HG03521 (cell line): ENCODE measurements around the gene FAM53B.

Experiments
- ATAC-seq: cut with Tn5 transposase; IDR thresholded peaks from one replicate; pipeline ENCODE4 v1.9.1; 2021; ENCODE audit warnings: mild to moderate bottlenecking, moderate library complexity; ENCODE audit not compliant: unreplicated experiment

The FAM53B gene

GRCh38 chr10:124728830-124729661 is 15.1 kb downstream of the FAM53B start:
- ATAC-seq = no peak

GRCh38 chr10:124728071-124728829 is 15.9 kb downstream of the FAM53B start:
- no peak for ATAC-seq

DNA sequence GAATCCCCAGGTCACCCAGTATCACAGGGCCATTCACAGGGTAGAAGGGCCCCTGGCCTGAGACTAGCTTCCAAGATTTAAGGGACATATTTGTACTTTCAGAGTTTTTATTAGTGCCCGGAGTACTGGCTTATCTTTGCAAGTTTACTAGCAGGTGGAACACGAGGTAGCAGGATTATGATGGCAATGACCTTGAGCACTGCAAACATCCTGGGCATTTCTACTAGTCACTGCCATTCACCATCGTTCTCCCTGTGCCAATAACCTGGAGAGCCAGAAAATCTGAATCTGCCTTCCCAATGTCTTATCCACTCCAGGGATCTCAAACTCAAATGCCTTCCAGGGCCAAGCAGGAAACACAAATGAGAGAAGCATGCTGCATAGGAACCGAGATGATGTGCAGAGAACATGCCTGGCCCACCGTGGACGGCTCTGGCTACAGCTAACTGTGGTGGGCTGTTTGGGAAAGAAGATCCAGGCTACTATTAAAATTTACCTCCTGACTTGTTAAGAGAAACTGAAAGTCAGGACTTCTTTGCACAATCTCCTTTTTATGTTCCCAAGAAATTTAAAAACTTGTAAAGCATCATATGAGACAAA is 16.7 kb downstream of the FAM53B start:
- no peak for ATAC-seq

DNA sequence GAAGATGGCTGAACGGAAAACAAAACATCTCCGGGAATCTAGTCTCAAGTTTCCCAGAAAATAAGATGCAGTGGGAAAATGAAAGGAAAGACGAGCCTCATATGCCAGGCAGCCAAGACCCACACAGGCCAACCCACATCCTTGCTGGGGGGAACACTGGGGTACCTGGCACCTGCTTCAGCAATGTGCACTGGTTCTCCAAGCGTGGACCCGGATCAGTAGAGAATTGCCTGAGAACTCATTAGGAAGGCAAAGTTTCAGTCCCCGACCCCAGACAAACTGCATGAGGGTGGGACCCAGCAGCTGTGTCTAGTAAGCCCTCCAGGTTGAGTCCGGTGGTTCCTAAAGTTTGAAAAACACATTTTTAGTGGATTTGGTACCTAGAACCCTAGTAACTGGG is 18.4 kb downstream of the FAM53B start:
- no peak for ATAC-seq

- ATAC-seq = no peak
These were observed 19.0 kb downstream of the FAM53B start for GRCh38 chr10:124725171-124725631.

GRCh38 chr10:124724279-124725027 is 19.7 kb downstream of the FAM53B start:
- ATAC-seq = no peak

DNA sequence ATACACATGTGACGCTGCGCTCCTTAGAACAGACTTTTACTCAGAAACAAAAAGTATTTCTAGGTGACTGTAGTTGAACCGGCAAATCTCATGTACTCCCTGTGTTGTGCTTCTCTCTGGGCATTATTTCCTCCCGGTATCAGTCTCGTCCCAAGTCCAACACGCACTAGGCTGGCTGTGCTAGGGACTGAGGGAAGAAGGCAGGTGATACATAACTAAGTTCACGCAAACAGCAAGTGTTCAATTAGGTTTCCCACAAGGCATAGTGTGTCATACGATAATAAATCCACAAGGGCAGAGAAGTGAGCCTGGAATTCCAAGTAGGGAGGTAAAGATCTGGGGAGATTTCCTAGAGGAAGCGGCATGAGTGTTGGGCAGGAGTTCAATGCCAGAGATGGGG is 20.4 kb downstream of the FAM53B start:
- ATAC-seq = no peak

DNA sequence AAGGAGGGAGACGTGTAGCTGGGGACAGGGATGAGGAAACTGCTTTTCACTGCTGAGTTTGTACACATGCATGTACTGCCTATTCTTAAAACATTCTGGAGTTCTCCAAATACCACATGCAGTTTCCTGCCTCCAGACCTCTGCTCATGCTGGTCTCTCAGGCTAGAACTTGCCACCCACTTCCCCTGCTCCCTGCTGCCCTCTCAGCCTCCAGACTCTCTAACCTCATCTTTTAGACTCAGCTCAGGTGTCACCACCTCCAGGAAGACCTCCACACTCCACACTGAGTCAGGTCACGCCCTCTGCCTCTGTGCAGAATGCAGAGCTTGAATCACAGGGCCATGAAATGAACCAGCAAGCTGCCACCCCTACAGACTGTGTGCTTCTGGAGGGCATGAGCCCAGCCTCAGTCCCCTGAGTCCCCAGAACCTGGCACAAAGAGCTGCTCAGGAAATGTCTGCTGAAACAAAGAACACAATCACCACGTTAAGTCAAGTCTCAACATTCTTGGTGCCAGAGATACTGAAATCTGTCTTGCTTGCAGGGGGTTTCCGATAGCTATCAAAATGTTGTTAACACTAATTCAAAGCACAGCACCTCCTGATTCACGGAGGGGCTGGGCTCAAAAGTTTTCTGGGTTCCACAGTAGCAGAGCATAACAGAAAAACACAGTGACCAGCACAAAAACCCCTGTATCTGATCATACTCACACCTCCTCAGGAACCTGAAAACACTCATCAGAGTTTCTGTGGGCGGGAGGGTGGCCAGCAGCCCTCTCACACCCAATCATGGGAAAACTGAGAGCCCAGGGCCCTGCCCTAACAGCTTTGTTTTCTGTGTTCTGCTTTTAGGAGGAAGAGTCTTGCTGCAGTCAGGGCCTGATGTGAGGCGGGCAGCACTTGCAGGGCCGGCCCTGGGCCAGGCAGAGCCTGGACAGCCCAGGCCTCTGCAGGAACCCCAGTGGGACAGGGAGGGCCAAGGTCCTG is 21.1 kb downstream of the FAM53B start:
- peak; percentile 60 for ATAC-seq

DNA sequence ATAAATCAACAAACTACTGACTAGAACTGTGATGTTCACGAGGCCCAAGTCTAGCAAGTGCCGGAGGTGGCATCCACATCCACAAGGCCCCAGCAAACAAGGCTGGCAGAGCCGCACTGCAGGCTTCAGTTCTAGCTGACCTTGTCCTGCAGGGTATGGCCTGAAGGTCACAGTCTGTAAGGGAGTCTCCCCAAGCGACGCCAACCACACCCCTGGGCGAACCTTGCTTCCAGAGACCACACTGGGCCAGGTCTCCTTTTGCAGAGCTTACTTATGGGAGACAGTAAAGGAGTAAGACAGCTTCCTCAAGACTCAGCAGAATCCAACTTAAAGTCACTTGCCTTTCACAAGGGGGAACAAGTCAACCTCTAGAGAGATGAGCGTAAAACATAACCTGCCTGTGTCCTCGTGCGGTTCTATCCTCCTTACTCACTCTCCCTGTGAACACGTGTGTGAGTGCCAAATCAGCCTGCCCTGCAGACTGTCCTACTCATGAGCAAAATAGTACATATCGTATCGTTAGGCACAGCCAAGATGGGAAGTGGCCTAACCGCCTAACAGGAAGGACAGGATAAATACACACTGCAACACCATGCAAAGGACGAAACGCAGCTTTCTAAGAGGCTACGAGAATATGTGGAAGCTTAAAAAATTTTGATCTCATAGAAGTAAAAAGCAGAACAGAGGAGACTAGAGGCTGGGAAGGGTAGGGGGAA is 22.7 kb downstream of the FAM53B start:
- no peak for ATAC-seq

DNA sequence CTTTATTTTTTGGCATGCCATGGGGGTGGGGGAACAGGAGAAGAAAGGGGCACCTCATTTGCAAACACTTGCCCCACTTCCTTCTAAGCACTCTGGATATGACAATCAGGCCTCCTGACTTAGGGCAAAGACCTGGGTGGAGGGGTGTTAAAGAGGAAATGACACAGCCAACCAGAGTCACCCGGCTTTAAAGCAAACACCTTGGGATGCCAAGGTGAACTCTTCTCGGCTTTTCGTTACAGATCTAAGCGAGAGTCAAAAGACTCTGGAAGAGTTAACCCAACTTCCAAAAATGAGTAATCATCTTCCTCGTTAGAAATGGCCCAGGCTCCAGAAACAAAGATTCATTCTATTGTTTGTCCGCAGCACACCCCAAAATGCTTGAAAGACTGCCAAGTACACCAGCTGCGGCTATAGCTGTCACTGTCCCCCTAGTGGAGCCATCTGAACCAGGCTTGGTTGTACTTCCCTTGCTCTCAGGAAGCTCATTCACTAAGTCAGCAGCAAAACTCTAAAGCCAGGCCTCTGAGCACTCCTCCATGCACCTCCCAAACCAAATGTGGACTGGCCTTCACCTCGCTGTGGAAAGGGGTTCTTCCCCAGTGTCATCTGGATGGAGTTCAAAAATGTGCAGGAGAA is 24.8 kb downstream of the FAM53B start:
- ATAC-seq = peak; percentile 42

- ATAC-seq = peak; percentile 46
These were observed 26.1 kb downstream of the FAM53B start for GRCh38 chr10:124717911-124718741.

GRCh38 chr10:124717041-124717757 is 27.0 kb downstream of the FAM53B start:
- ATAC-seq = no peak

GRCh38 chr10:124716369-124716768 is 27.8 kb downstream of the FAM53B start:
- no peak for ATAC-seq

DNA sequence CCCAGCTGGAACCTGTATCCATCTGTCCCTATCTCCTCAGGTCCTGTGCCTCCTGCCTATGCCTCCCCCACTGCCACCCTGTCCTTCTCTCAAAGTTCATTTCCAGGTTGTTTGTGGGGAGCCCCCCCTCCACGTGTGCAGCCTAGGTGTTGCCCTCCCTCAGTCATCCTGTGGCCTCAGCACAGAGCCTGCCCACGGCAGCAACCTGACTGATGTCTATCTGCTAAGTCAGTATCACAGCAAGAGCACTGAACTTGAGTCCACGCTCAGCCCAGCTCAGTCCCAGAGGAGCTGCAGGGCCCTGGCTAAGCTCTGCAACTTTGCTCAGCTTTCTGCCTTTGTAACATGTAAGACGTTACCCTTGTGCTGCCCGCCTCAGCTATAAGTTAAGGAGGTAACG is 28.7 kb downstream of the FAM53B start:
- no peak for ATAC-seq

- ATAC-seq = no peak
These were observed 30.4 kb downstream of the FAM53B start for GRCh38 chr10:124713679-124714255.

DNA sequence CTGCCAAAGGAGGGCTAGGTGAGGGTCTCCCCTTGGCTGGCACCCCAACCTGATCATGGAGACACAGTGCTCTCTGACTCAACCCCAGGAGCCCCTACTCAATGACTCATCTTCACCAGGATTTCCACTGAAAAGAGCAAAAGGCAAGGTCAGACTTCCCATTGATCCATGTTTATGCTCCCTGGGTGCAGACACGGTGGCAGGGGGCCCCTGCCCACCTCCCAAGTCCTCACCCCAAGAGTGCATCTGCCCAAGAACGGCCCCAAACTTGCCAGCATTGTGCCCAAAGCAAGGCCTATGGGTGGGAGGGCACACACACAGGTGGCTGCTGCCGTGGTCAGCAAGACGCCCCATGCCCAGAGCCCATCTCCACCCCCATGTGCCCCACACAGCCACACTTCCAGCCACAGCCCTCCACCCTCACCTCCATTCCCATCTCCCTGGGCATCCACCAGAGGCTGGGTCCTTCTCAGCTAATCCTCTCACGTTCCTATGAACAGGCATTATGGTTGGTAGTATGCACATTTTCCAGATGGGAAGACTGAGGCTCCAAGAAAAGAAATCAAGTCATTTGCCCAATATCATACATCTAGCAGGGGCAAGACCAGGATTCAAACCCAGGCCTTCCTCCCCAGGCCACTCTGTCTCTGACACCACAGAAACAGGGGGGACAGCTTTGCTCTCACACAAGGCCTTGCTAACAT is 31.3 kb downstream of the FAM53B start:
- no peak for ATAC-seq
